HUES6 (cell line): ENCODE measurements around the gene CD302.

ENCODE experiments used
- H3K27ac ChIP-seq: 2 replicates; pipeline ENCODE4 v1.7.0; 2013; ENCODE audit warnings: low read depth, mild to moderate bottlenecking, low read length, inconsistent platforms
- H3K27me3 ChIP-seq: 2 replicates; pipeline ENCODE4 v1.6.1; 2013; ENCODE audit warnings: low read length; ENCODE audit not compliant: control insufficient read depth, insufficient read depth
- H3K36me3 ChIP-seq: 2 replicates; pipeline ENCODE4 v1.6.1; 2013; ENCODE audit warnings: low read length; ENCODE audit not compliant: control insufficient read depth, insufficient read depth
- H3K4me1 ChIP-seq: 2 replicates; pipeline ENCODE4 v1.6.1; 2013; ENCODE audit warnings: low read length; ENCODE audit not compliant: control insufficient read depth, insufficient read depth
- H3K4me3 ChIP-seq: 2 replicates; pipeline ENCODE4 v1.5.1; 2013; ENCODE audit warnings: low read depth, low read length
- H3K9ac ChIP-seq: one replicate; pipeline ENCODE4 v1.6.1; 2013; ENCODE audit warnings: mild to moderate bottlenecking, low read length
- H3K9me3 ChIP-seq: 2 replicates; pipeline ENCODE4 v1.6.1; 2013; ENCODE audit warnings: low read depth, low read length; ENCODE audit not compliant: control insufficient read depth, insufficient read depth

The CD302 gene

GRCh38 chr2:159811232-159811631 lies 13.2 kb upstream of the CD302 start:
- Histone ChIP-seq H3K4me3 (no peak overlapping the region), H3K36me3 (no peaks in the 10 kb centered on the region), H3K27ac (no peak overlapping the region), H3K9ac (no peak overlapping the region), H3K4me1 (peaks cover 6% of the 10 kb centered on the region; the same call in 1 of the 2 replicates), H3K27me3 (no peaks in the 10 kb centered on the region), H3K9me3 (no peaks in the 10 kb centered on the region)

- Histone ChIP-seq H3K9me3 (no peaks in the 10 kb centered on the region), H3K9ac (no peak overlapping the region), H3K4me3 (no peak overlapping the region), H3K4me1 (peaks cover 6% of the 10 kb centered on the region; the same call in 1 of the 2 replicates), H3K27ac (no peak overlapping the region), H3K27me3 (no peaks in the 10 kb centered on the region), H3K36me3 (no peaks in the 10 kb centered on the region)
Measured at GRCh38 chr2:159808032-159808425, 10.0 kb upstream of the CD302 start.

- Histone ChIP-seq H3K4me3 (no peak overlapping the region), H3K9me3 (no peaks in the 10 kb centered on the region), H3K27me3 (no peaks in the 10 kb centered on the region), H3K27ac (no peak overlapping the region), H3K36me3 (no peaks in the 10 kb centered on the region), H3K9ac (no peak overlapping the region), H3K4me1 (peaks cover 6% of the 10 kb centered on the region; the same call in 1 of the 2 replicates)
Measured at GRCh38 chr2:159807183-159808031, 9.4 kb upstream of the CD302 start.

- no peak overlapping the region for H3K27ac ChIP-seq
- peaks cover 2% of the 10 kb centered on the region for H3K27me3 ChIP-seq
- no peaks in the 10 kb centered on the region for H3K4me1 ChIP-seq
- H3K36me3 ChIP-seq = no peaks in the 10 kb centered on the region
- no peak overlapping the region for H3K4me3 ChIP-seq
- no peaks in the 10 kb centered on the region for H3K9me3 ChIP-seq
- no peak overlapping the region for H3K9ac ChIP-seq
Measured at GRCh38 chr2:159804941-159805340, 6.9 kb upstream of the CD302 start.

GRCh38 chr2:159803235-159803962 lies 5.4 kb upstream of the CD302 start:
- H3K27me3 ChIP-seq = peaks cover 18% of the 10 kb centered on the region
- no peak overlapping the region for H3K4me3 ChIP-seq
- H3K9me3 ChIP-seq = no peaks in the 10 kb centered on the region
- no peaks in the 10 kb centered on the region for H3K4me1 ChIP-seq
- H3K36me3 ChIP-seq = no peaks in the 10 kb centered on the region
- no peak overlapping the region for H3K27ac ChIP-seq
- H3K9ac ChIP-seq = no peak overlapping the region

GRCh38 chr2:159802673-159803072 lies 4.7 kb upstream of the CD302 start:
- H3K36me3 ChIP-seq = no peaks in the 10 kb centered on the region
- H3K27ac ChIP-seq = no peak overlapping the region
- H3K9ac ChIP-seq = no peak overlapping the region
- H3K27me3 ChIP-seq = peaks cover 25% of the 10 kb centered on the region
- no peaks in the 10 kb centered on the region for H3K9me3 ChIP-seq
- no peaks in the 10 kb centered on the region for H3K4me1 ChIP-seq
- H3K4me3 ChIP-seq = no peak overlapping the region

- no peaks in the 10 kb centered on the region for H3K9me3 ChIP-seq
- no peaks in the 10 kb centered on the region; the same call in 1 of the 2 replicates for H3K4me1 ChIP-seq
- no peak overlapping the region for H3K9ac ChIP-seq
- no peak overlapping the region for H3K4me3 ChIP-seq
- H3K27ac ChIP-seq = no peak overlapping the region
- H3K36me3 ChIP-seq = no peaks in the 10 kb centered on the region
- H3K27me3 ChIP-seq = peaks cover 50% of the 10 kb centered on the region
Measured at GRCh38 chr2:159799833-159800232, 1.8 kb upstream of the CD302 start.

GRCh38 chr2:159798376-159798725 lies 343 bp upstream of the CD302 start:
- Histone ChIP-seq H3K4me3 (peak overlapping the region; percentile 72), H3K9me3 (no peaks in the 10 kb centered on the region), H3K4me1 (no peaks in the 10 kb centered on the region; the same call in 1 of the 2 replicates), H3K36me3 (no peaks in the 10 kb centered on the region), H3K27me3 (peaks cover 50% of the 10 kb centered on the region), H3K9ac (no peak overlapping the region), H3K27ac (no peak overlapping the region)

- Histone ChIP-seq H3K36me3 (no peaks in the 10 kb centered on the region), H3K9me3 (no peaks in the 10 kb centered on the region), H3K27me3 (peaks cover 50% of the 10 kb centered on the region), H3K4me3 (peak overlapping the region; percentile 72), H3K4me1 (no peaks in the 10 kb centered on the region; the same call in 1 of the 2 replicates), H3K27ac (no peak overlapping the region), H3K9ac (no peak overlapping the region)
Measured at GRCh38 chr2:159797225-159797542, 824 bp downstream of the CD302 start.

GRCh38 chr2:159795841-159796690 lies 1.9 kb downstream of the CD302 start:
- Histone ChIP-seq H3K9me3 (no peaks in the 10 kb centered on the region), H3K4me3 (no peak overlapping the region), H3K27me3 (peaks cover 50% of the 10 kb centered on the region), H3K9ac (no peak overlapping the region), H3K4me1 (no peaks in the 10 kb centered on the region; the same call in 1 of the 2 replicates), H3K36me3 (no peaks in the 10 kb centered on the region), H3K27ac (no peak overlapping the region)
